GM18508 (cell line): ENCODE data around the gene ERFL.

Source experiments
- ATAC-seq: cut with Tn5 transposase; IDR thresholded peaks from one replicate; pipeline ENCODE4 v1.9.1; 2021; ENCODE audit warnings: moderate number of reproducible peaks; ENCODE audit not compliant: insufficient read depth, unreplicated experiment

The ERFL gene

DNA sequence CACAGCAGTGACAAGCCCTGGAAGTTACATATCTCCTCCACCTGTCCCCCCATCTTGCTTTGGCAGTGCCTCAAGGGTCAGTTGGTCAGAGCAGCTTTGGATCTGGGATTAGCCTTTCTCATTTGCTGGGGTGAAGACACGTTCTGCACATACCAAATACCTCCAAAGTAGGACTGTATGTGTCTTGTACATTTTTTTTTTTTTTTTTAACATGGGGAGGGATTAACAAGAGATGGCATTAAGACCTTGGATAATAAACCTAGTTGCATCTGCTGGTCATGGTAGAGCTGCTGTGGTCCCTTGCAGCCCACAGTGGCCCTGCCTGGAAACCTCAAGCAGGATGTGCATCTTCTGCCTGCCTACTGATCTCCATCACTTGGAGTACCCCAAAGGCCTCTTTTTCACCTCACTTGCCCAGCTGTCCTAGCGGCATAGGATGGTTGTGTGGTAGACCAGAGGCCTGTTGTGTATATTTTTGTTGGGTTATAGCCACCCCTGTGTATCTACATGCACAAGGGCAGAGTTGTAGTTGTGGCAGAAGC, 65.7 kb downstream of the ERFL start:
- no peak for ATAC-seq

DNA sequence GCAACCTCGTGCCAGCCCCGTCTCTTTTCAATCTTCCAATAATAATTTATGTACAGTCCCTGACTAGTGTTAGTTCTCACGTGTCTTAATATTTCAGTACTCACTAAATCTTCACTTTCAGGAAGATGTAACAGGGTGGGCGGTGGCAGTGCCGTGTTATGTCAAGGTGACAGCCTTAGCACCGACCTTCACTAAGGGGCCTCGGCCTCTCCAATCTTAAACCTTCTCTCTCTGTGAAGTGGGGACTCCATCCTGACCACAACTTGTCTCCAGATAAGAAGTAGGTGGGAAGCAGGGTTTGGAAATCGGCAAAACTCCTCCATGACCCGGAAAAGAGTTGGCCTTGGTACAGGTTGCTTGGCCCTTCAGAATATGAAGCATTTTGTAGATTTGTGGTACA, 66.4 kb downstream of the ERFL start:
- no peak for ATAC-seq

- ATAC-seq = no peak
Observed at GRCh38 chr19:41861116-41861768, 67.0 kb downstream of the ERFL start.

DNA sequence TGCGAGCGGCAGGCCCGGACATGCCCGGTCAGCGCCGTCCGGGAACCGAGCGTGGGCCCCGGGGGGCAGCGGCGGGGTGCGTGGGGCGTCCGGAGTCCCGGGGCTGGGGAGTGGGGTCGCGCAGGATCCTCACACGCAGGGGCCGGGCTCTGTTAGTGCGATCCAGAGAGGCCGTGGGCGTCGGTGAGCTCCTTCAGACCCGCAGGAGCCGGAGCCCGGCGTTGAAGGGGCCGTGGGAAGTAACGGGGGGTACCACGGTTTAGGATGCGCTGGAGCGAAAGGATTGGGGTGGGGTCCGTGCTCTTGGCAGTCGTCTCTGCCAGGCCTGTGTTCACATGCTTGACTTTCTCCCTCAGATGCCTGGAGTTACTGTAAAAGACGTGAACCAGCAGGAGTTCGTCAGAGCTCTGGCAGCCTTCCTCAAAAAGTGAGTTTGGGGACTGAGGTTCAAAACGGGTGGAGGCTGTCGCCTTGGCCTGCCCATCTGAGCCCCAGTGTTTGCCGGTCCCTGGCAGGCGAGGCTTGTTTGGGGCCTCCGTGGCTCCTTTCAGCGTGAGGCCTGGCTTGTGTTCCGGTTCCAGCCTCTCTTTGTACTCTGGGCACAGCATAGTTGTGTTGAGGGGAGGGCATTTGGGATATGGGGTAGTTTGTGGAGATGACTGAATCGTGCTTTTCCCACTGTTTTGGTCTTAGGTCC, 67.7 kb downstream of the ERFL start:
- ATAC-seq = no peak

GRCh38 chr19:41859618-41860418, 68.4 kb downstream of the ERFL start, which contains the start of gene RPS19:
RPS19 (plus strand) TSS chr19:41860255; CDS start chr19:41860775, 520 bp downstream.
- ATAC-seq = peak; percentile 57

GRCh38 chr19:41859213-41859617, 69.0 kb downstream of the ERFL start:
- no peak for ATAC-seq
